GM21423 (cell line): ENCODE measurements around the gene ABCF1.

ENCODE experiments used
- ATAC-seq: cut with Tn5 transposase; IDR thresholded peaks from one replicate; pipeline ENCODE4 v1.9.1; 2021; ENCODE audit warnings: mild to moderate bottlenecking, moderate library complexity; ENCODE audit not compliant: unreplicated experiment

ABCF1 gene

GRCh38 chr6:30599625-30600324 lies 28.5 kb downstream of the ABCF1 start:
- ATAC-seq, result no peak

DNA sequence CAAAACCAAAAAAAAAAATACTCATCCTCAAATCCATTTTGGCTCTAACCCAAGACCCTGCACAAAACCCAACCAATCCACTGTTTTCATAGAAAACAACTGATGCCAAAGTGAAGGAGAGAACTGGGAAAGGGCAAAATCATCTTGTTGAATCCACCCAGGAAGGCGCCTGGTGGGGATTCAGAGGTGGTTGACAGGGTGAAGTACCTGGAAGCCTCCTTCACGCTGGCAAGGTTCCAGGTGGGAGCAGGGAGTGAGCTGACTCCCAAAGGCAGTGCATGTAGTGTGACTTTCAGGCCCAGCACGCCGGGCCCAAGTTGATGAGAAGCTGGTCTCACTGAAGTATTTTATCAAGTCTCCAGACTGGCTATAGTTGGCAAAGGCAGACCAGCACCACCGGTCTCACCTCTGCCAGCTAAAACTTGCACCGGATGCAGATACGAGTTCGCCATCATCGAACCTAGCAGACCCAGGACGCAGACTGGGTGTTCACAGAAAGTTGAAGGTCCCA lies 29.3 kb downstream of the ABCF1 start:
- no peak for ATAC-seq

DNA sequence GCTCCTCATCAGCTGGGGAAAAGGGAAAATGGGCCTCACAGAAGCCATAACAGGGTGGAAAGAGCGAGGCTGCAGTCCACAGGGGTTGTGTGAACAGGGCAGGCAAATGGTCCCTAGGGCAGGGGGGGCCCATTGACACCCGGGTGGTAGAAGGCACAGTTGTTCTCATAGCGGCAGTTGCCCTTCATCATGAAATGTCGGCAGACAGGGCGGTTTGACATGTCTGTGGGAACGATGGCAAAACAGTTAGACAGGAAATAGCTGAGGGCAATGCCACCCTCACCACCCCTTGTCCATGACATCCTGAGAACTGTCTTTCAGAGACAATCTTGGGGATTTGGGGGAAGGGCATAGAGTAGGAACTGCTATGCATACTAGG lies 30.2 kb downstream of the ABCF1 start:
- no peak for ATAC-seq

GRCh38 chr6:30601815-30602641 lies 30.8 kb downstream of the ABCF1 start:
- no peak for ATAC-seq

- no peak for ATAC-seq
Measured at GRCh38 chr6:30603961-30604360, 32.7 kb downstream of the ABCF1 start.

GRCh38 chr6:30610065-30610464 lies 38.8 kb downstream of the ABCF1 start:
- no peak for ATAC-seq

DNA sequence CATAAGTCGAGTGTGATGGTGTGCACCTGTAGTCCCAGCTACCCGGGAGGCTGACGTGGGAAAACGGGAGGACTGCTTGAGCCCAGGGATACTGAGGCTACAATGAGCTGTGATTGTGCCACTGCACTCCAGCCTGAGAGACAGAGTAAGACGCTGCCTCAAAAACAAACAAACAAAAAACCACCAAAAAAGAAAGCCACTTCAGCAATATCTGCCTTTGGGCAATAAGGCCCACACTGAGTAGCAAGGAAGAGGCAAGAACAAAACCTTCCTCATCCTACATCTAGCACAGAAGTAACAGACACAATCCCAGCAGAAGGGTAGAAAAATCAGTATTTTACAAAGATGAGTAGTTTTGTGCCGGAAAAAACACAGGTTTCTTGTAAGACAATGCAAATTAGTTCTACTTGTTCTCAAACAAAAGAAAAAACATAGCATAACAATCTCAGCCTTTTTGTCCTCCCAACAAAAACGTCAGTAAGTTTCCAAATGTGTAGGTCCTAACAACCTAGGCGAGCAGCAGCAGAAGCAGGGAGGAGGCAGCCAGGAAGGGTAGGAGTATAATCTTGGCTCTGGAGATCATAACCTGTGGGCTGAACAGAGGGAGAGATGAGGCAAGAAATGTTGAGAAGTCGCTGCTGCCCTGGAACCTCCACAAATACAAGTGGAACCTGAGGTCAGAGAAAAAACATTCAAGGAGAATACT lies 40.1 kb downstream of the ABCF1 start:
- no peak for ATAC-seq

- ATAC-seq, result no peak
Measured at GRCh38 chr6:30611856-30612194, 40.6 kb downstream of the ABCF1 start.

DNA sequence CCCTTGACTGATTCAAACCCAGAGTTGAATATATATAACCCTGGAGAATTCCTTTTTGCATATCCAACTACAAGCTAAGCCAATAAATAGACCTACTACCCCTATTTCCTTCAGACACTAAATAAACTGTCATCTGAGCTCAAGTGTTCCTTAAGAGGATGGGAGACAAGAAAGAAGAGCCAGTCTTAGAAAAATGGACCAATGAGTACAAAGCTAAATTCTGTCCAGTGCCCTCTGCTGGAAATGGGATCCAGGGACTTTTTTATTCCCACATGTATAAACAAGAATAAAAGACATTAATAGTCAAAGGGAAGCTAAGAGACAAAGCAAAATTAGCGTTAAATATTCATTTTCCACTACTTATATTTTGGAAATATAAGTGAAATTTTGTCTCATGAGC lies 41.0 kb downstream of the ABCF1 start:
- ATAC-seq, result no peak

DNA sequence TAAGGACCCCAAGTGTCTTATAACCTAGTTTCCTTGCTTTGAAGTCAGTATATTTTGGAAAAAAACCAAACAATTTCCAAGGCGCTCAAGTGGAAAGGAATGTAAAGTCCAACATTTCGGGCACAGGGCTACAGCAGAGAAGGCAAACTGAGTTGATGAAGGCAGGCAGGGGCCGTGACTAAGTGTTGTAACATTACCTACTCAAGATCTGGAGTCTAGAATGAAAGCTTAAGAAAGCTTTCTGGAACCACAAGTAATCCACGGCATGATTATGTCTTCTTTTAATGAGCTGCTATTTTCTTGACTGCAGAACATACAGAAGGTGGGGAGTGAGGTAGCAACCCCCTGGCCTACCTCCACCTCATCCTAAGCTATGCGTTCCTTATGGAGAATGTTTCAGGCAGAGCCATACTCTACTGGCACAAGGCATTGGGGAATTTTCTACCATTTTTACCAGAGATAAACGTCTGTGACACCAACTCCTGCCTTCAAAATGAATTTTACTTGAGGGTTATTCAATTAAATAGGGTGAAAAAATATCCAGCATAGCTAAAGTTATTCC lies 41.5 kb downstream of the ABCF1 start:
- ATAC-seq, result no peak

- ATAC-seq, result no peak
Measured at GRCh38 chr6:30613251-30614043, 42.2 kb downstream of the ABCF1 start.

GRCh38 chr6:30614044-30614842 lies 43.0 kb downstream of the ABCF1 start:
- no peak for ATAC-seq

DNA sequence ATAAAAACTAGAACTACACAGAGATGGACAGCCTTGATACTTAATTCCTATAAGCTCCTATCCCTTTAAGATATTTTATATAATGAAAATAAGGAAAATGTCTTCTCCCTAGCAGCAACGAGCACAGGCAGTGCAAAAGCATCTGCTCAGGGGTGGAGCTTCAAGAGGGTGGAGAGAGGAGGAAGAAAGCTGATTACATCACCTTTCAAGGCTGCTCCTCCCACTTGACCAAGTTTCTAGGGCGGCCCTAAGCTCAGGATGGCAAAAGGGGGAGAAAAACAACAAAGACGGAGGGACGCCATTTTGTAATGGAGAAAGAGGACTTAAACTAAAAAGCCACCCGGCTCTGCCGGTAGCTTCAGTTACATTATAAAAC lies 43.6 kb downstream of the ABCF1 start:
- peak; percentile 39 for ATAC-seq

- ATAC-seq, result no peak
Measured at GRCh38 chr6:30615219-30615957, 44.1 kb downstream of the ABCF1 start.

DNA sequence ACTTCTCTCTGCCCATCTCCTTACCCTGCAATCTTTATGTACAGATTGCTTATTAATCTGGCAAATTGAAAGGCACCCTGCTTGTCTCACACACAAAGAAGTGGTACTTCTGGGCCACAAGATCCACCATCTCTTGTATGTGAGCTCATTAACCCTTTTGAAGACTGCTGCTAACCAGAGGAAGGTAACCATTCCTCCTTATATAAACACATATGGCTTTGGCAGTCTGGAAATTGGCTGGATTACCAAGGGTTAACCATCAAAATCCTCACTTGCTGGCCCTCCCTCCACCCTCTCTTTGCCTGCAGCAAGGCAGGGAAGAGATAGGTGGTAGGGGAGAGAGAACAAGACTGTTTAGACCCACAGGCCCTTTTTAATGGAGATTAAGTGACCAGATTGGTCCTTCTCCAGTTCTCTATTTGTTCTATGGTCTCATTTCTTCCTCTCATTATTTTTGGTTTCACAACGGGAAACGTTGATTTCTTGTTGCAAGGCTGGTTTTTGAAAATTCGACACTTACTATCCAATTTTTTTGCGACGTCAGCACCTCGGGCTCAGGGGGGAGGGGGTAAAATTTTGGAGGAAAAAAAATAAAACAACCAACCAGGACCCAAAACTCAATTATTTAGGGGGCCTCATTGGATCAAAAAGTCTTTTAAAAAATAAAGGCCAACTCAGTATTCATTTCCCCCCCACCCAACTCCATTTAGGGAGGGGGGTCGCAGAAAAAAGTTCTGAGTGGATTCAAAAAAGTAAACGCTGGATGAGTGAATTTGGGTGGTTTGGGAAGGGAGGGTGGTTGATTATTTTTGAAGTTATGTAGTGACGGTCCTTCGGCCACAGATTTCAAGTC lies 44.9 kb downstream of the ABCF1 start:
- no peak for ATAC-seq

GRCh38 chr6:30616811-30617564 lies 45.7 kb downstream of the ABCF1 start, which contains the start of gene PPP1R10:
PPP1R10 (minus strand) TSS chr6:30617243; CDS start chr6:30609944, 7,299 bp downstream.
- peak; percentile 70 for ATAC-seq

GRCh38 chr6:30617565-30618269 lies 46.5 kb downstream of the ABCF1 start, which contains the start of gene MRPS18B:
MRPS18B (plus strand) TSS chr6:30617840; CDS start chr6:30617866, 26 bp downstream.
- peak; percentile 68 for ATAC-seq
